ENCODE data around the gene CTNNBIP1.

- no peak for TF ChIP-seq POLR2AphosphoS5 (IDR thresholded peaks at IDR 0.05; ENCODE audit: low read depth, low read length)
- TF ChIP-seq TAF1 (IDR thresholded peaks at IDR 0.05; ENCODE audit: low read depth, low read length), result no peak
- no peak for TF ChIP-seq POLR2A (IDR thresholded peaks at IDR 0.05; ENCODE audit: low read depth, low read length)
- no peak for TF ChIP-seq PAX5 (IDR thresholded peaks at IDR 0.05; ENCODE audit: insufficient read depth, low read length, severe bottlenecking)
- no peak for TF ChIP-seq SPI1 (IDR thresholded peaks at IDR 0.05; ENCODE audit: low read depth, low read length)
- TF ChIP-seq POU2F2 (IDR thresholded peaks at IDR 0.05; ENCODE audit: low read depth, low read length), result no peak
Measured at GRCh38 chr1:9842781-9843575, 67.1 kb downstream of the CTNNBIP1 start.
